Measurements from ENCODE around the gene FBXL14.

DNA sequence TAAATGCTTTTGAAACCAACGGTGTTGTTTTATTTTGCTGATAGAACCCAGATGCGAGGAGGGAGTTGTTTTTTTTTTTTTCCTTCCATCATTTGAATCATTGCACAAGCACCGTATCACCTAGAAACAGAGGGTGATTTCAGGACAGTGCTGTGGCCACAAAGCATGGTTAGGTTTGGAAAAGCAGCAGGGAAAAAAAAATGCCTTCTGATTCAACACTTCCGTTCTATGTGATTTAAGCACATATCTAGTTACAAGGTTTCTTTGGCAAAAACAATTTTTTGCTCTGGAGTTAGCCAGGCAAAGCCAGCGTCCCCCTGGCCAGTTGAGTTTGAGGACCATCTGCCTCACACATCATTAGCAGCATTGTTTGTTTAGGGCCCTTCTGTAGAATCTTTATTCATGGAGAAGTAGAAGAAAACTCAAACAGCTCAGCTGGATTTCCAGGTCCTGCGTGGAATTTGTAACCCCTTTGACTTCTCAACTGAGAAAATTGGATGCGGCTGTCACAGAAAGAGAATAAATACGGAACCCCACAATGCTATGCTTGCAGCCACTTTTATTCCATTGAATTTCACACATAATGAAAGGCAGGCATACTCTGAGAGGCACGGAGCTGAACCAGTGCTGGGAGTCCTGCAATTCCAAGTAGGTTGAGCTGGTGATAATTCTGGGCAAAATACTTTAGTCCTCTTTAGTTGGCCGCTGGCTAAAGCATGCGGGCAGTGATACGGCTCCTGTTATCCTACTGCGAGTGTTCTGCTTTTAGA, 17.6 kb upstream of the FBXL14 start:
- TF ChIP-seq, protein P1, sequence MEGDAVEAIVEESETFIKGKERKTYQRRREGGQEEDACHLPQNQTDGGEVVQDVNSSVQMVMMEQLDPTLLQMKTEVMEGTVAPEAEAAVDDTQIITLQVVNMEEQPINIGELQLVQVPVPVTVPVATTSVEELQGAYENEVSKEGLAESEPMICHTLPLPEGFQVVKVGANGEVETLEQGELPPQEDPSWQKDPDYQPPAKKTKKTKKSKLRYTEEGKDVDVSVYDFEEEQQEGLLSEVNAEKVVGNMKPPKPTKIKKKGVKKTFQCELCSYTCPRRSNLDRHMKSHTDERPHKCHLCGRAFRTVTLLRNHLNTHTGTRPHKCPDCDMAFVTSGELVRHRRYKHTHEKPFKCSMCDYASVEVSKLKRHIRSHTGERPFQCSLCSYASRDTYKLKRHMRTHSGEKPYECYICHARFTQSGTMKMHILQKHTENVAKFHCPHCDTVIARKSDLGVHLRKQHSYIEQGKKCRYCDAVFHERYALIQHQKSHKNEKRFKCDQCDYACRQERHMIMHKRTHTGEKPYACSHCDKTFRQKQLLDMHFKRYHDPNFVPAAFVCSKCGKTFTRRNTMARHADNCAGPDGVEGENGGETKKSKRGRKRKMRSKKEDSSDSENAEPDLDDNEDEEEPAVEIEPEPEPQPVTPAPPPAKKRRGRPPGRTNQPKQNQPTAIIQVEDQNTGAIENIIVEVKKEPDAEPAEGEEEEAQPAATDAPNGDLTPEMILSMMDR (IDR thresholded peaks at IDR 0.05; ENCODE audit: low read depth, low read length, missing input control): no peak
- TF ChIP-seq HNF4G (IDR thresholded peaks at IDR 0.05) (no peak), FOXA1 (IDR thresholded peaks at IDR 0.05) (no peak), HNF4A (conservative IDR thresholded peaks at IDR 0.05) (no peak), TAF1 (conservative IDR thresholded peaks at IDR 0.05) (no peak), YY1 (IDR thresholded peaks at IDR 0.05) (no peak), JUND (IDR thresholded peaks at IDR 0.05) (no peak)
- TF ChIP-seq, protein P2, sequence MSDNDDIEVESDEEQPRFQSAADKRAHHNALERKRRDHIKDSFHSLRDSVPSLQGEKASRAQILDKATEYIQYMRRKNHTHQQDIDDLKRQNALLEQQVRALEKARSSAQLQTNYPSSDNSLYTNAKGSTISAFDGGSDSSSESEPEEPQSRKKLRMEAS (IDR thresholded peaks at IDR 0.05): no peak
